AG09309 (cell line): ENCODE results near the gene AATF.

Experiments used
- DNase-seq: peaks from one replicate; pipeline ENCODE4 v3.0.0-alpha.2; 2010; ENCODE audit warnings: low read depth
- H3K4me3 ChIP-seq: 2 replicates; pipeline ENCODE4 v1.5.1; 2011; ENCODE audit warnings: mild to moderate bottlenecking, low read depth, low read length, moderate library complexity; ENCODE audit not compliant: control insufficient read depth
- TF ChIP-seq, protein P1 (sequence below): IDR thresholded peaks from 2 replicates; pipeline ENCODE4 v1.5.1; 2011; ENCODE audit warnings: mild to moderate bottlenecking, low read depth, low read length, inconsistent platforms; ENCODE audit not compliant: insufficient read depth, control insufficient read depth; ENCODE audit errors: missing control alignments

Gene AATF

DNA sequence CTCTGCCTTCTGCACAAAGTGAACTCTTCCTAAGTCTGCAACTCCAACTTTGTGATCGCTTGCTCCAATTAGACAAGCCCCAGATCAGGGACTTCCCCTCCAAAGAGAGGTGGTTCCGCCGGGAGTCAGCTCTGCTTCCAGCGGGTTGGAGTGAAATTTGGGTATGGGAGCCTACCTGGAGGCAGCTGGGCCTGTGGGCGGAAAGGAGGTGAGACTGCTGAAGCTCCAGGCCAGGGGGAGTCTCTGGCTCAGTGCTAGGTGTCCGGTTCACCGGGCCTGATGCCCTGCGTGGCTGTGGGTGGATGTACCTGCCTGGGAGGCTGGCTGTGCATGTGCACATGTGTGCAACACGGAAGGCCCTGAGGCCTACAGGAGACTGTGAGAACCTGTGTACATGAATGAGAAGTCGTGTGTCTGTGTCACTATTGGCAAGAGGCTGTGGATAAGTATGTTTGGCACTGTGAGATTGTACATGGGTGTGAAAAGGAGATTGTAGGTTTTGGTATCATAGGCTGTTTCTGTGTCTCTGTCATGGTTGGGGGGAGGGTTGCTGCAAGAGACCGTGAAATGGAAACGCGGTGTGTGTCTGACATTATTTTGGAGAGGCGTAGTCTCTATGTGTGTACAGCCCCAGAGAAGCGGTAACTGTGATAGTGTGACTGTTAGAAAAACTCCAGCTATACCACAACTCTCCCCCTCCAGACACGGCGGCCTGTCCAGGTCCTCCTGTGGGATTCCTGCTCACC, 7.3 kb upstream of the AATF start:
- TF ChIP-seq, protein P1, sequence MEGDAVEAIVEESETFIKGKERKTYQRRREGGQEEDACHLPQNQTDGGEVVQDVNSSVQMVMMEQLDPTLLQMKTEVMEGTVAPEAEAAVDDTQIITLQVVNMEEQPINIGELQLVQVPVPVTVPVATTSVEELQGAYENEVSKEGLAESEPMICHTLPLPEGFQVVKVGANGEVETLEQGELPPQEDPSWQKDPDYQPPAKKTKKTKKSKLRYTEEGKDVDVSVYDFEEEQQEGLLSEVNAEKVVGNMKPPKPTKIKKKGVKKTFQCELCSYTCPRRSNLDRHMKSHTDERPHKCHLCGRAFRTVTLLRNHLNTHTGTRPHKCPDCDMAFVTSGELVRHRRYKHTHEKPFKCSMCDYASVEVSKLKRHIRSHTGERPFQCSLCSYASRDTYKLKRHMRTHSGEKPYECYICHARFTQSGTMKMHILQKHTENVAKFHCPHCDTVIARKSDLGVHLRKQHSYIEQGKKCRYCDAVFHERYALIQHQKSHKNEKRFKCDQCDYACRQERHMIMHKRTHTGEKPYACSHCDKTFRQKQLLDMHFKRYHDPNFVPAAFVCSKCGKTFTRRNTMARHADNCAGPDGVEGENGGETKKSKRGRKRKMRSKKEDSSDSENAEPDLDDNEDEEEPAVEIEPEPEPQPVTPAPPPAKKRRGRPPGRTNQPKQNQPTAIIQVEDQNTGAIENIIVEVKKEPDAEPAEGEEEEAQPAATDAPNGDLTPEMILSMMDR, result no peak
- DNase-seq, result no peak
- H3K4me3 ChIP-seq, result no peak overlapping the region

GRCh38 chr17:36942019-36942599, 6.6 kb upstream of the AATF start:
- no peak for DNase-seq
- no peak overlapping the region for H3K4me3 ChIP-seq
- TF ChIP-seq, protein P1, result no peak

DNA sequence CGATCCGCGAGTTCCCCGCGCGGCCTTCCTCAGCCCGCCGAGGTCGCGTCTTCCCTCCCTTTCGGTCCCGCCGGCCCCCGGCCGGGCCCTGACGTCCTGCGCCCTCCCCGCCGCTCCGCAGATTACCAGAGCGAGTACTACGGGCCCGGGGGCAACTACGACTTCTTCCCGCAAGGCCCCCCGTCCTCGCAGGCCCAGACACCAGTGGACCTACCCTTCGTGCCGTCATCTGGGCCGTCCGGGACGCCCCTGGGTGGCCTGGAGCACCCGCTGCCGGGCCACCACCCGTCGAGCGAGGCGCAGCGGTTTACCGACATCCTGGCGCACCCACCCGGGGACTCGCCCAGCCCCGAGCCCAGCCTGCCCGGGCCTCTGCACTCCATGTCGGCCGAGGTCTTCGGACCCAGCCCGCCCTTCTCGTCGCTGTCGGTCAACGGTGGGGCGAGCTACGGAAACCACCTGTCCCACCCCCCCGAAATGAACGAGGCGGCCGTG, 6.1 kb upstream of the AATF start:
- H3K4me3 ChIP-seq, result no peak overlapping the region
- TF ChIP-seq, protein P1, result no peak
- no peak for DNase-seq

DNA sequence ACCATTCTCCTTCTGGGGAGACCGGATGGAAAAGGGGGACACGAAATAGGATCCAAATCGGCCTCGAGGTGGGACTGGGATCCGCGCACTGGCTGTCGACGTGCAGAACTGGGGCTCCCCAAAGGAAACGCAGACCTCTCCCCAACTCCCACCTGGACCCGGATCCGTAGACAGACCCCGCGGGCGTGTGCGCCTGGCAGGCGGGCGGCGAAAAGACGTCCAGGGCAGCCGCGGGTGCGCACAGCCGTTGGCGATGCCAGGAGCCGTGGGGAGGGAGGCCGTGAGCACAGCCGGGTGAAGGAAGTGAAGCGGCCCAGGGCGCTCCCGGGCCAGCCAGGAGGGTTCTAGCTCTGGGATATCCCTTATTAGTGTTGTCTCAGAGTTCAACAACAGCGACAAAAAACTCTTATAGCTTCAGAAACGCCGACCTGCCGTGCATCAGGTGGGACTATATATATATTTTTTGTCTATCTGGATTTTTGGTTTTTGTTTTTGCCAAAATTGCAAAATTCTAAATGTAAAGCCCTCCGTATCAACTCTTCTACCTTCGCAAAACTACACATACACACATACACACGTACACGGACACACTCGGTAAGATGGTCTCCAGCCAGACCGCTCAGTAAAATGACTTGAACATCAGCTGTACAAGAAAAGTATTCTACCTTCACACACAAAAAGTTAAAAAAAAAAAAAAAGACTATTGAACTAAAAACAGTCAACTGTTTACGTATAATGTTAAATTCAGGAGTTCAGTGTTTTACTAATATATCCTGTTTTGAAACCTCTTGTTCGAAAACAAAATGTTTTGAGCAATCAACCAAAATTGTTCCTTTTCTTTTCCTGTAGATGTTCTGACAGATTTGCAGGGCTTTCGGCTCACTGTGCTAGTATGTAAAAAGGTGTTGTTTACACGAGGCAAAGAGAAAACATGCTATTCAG, 5.2 kb upstream of the AATF start:
- TF ChIP-seq, protein P1, result no peak
- DNase-seq, result no peak
- H3K4me3 ChIP-seq, result no peak overlapping the region

- TF ChIP-seq, protein P1, result no peak
- DNase-seq, result no peak
- H3K4me3 ChIP-seq, result no peak overlapping the region
Measured at GRCh38 chr17:36944553-36944952, 4.2 kb upstream of the AATF start.

GRCh38 chr17:36945140-36945539, 3.6 kb upstream of the AATF start:
- no peak for DNase-seq
- TF ChIP-seq, protein P1, result no peak
- no peak overlapping the region for H3K4me3 ChIP-seq
